Activated CD4-positive, alpha-beta memory T cell treated with anti-CD3 and anti-CD28 coated beads for 36 hours (primary cell): Measurements from ENCODE around the gene SEZ6L. TPM values are rescaled to one million over a fixed set of nuclear protein-coding genes. Genes with fewer than 3 reads are reported as not detected.
"Not testable (repeated sequence)": the region's sequence is repeated elsewhere in the genome, so short reads cannot be mapped to it uniquely, and the experiment has no call there.

Source experiments
- CTCF ChIA-PET: fragments of 350-600 bp; sonication (Branson Sonifier 250); formaldehyde crosslinking; loops from one replicate; lab custom pipeline; 2021; ENCODE audit warnings: antibody characterized with exemption, inconsistent platforms; lab: Charles Lee
- POLR2A ChIA-PET: fragments of 350-600 bp; sonication (Branson Sonifier 250); formaldehyde crosslinking; loops from one replicate; lab custom pipeline; 2021; ENCODE audit warnings: antibody characterized with exemption; lab: Charles Lee
- DNase-seq: peaks from one replicate; pipeline ENCODE4 v3.0.0-alpha.2; 2020
- H3K27ac Mint-ChIP-seq: one replicate; pipeline ENCODE4 v1.8.0; 2021; ENCODE audit warnings: mixed read lengths
- H3K27me3 Mint-ChIP-seq: one replicate; pipeline ENCODE4 v1.8.0; 2021; ENCODE audit warnings: mixed read lengths
- H3K36me3 Mint-ChIP-seq: one replicate; pipeline ENCODE4 v1.8.0; 2021; ENCODE audit warnings: mixed read lengths
- H3K4me1 Mint-ChIP-seq: one replicate; pipeline ENCODE4 v1.8.0; 2021; ENCODE audit warnings: low read depth, mixed read lengths
- H3K4me3 Mint-ChIP-seq: one replicate; pipeline ENCODE4 v1.8.0; 2021; ENCODE audit warnings: mild to moderate bottlenecking, mixed read lengths
- H3K9me3 Mint-ChIP-seq: one replicate; pipeline ENCODE4 v1.8.0; 2021; ENCODE audit warnings: mixed read lengths
- intact Hi-C: fragments of 100-400 bp; cut with micrococcal nuclease; formaldehyde crosslinking; loops from one replicate; pipeline ENCODE4 v1.15.1; 2023
- total RNA-seq, 2 experiments: library from RNA; stranded (reverse); gene quantifications; one replicate each; pipeline ENCODE4 v1.2.3, GENCODE V29; 2021

The SEZ6L gene
- total RNA-seq, 2 experiments from 2014 or later = not detected

DNA sequence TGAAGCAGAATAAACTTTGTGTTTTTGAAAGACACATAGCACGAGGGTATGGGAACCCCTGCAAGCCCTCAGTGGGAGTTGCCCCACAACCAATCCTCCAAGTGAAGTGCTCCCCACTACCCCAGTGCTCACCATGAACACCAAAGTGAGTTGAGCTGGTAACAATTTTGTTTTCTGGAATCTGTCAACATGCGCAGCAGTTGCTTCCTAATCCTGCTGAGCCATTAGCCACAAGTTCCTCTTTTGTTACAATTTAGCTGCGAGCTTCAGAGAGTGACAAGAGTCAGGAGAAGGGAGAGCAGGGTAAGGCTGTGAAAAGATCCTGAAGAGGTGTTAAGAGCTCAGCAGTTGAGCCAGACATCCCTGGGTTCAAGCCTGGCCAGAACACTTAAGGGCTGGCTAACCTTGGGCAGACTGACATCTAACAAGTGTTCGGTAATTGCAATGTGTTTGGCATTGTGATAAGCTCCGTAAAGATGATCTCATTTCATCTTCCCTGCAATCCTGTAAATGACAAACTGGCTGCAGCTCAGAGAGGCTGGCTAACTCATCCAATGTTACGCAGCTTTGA is 235.7 kb downstream of the SEZ6L start:
- H3K27me3 Mint-ChIP-seq = peaks cover 6% of the 10 kb centered on the region
- H3K36me3 Mint-ChIP-seq = no peaks in the 10 kb centered on the region
- CTCF ChIA-PET = interaction anchor here (1.3 to 2.1 kb wide), 2 partner anchors 38 to 40 kb away, joined by 3 to 9 read pairs; no protein-coding TSS in a partner anchor
- H3K27ac Mint-ChIP-seq = no peak overlapping the region
- no peak for DNase-seq
- intact Hi-C loops = no loop called here
- H3K4me3 Mint-ChIP-seq = no peak overlapping the region
- H3K4me1 Mint-ChIP-seq = peaks cover 6% of the 10 kb centered on the region
- POLR2A ChIA-PET = interaction anchor here (0.9 to 1.0 kb wide), 2 partner anchors 16 to 77 kb away, joined by 4 to 5 read pairs; no protein-coding TSS in a partner anchor
- no peaks in the 10 kb centered on the region for H3K9me3 Mint-ChIP-seq

- DNase-seq = no peak
- intact Hi-C loops = no loop called here
- POLR2A ChIA-PET = no interaction called here
Measured at GRCh38 chr22:26406118-26406517, 236.9 kb downstream of the SEZ6L start.

DNA sequence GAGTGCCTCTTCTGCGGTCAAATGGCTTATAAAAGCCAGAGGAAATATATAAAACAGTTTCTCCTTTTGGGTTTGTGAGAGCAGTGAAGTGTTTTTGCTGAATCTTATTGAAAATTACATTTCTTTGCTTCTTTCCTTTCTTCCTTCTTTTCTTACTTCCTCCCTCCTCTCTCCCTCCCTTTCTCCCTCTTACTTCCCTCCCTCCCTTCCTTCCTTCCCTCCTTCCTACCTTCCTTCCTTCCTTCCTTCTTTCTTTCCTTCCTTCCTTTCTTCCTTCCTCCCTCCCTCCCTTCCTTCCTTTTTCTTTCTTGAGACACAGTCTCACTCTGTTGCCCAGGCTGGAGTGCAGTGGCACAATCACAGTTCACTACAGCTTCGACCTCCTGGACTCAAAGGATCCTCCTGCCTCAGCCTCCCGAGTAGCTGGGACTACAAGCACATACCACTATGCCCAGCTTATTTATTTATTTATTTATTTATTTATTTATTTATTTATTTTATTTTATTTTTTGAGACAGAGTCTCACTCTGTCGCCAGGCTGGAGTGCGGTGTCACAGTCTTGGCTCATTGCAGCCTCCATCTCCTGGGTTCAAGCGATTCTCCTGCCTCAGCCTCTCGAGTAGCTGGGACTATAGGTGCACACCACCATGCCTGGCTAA is 239.4 kb downstream of the SEZ6L start:
- DNase-seq, intact Hi-C loops, H3K27me3 Mint-ChIP-seq, H3K27ac Mint-ChIP-seq, H3K9me3 Mint-ChIP-seq, H3K4me3 Mint-ChIP-seq, H3K4me1 Mint-ChIP-seq, H3K36me3 Mint-ChIP-seq: not testable (repeated sequence)
- ChIA-PET POLR2A (interaction anchor here (0.7 kb wide), 1 partner anchor 743 kb away, joined by 4 read pairs; no protein-coding TSS in a partner anchor), CTCF (interaction anchor here (0.7 to 2.4 kb wide), 2 partner anchors 53 to 1076 kb away, joined by 3 to 11 read pairs; no protein-coding TSS in a partner anchor)

More at GRCh38 chr22:26406118-26406517, 236.9 kb downstream of the SEZ6L start:
- no peaks in the 10 kb centered on the region for H3K9me3 Mint-ChIP-seq
- CTCF ChIA-PET = interaction anchor here (2.1 kb wide), 1 partner anchor 39 kb away, joined by 9 read pairs; no protein-coding TSS in a partner anchor
- H3K4me3 Mint-ChIP-seq = no peak overlapping the region
- no peak overlapping the region for H3K27ac Mint-ChIP-seq
- H3K4me1 Mint-ChIP-seq = peaks cover 6% of the 10 kb centered on the region
- H3K27me3 Mint-ChIP-seq = peaks cover 8% of the 10 kb centered on the region
- no peaks in the 10 kb centered on the region for H3K36me3 Mint-ChIP-seq

DNA sequence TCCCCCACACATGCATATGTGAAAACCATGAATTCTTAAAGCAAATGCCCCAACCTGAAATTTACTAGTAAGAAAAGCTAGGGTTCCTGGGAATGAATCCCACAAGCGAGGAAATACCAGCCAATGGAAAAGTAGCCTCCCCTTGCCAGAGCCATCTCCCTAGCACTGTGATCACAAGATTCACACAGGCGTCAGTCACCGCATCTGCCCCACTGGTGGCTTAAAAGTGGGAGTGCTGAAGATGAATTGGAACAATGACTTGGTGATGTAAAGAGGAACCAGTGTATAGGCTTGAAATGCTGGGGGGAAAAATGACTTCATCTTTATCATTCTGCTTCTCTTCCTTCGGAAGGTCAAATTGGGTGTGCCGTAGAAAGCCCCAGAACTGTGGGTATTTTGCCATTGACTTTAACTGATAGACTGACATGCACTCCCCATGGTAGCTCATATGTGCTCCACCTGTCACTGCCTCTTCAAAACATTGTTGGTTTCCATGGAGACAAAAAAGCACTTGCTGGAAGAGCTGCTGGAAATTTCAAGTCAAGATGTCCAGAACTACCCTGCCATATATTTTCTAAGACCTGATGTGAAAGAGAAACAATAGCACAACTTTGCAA is 240.6 kb downstream of the SEZ6L start:
- Mint-ChIP-seq H3K36me3 (no peaks in the 10 kb centered on the region), H3K4me3 (no peak overlapping the region), H3K4me1 (peaks cover 3% of the 10 kb centered on the region), H3K27me3 (peaks cover 8% of the 10 kb centered on the region), H3K9me3 (no peaks in the 10 kb centered on the region), H3K27ac (no peak overlapping the region)
- ChIA-PET POLR2A (no interaction called here), CTCF (interaction anchor here (2.4 kb wide), 1 partner anchor 52 kb away, joined by 11 read pairs; no protein-coding TSS in a partner anchor)
- no peak for DNase-seq
- intact Hi-C loops = no loop called here

- Mint-ChIP-seq H3K36me3 (no peaks in the 10 kb centered on the region), H3K27me3 (peaks cover 5% of the 10 kb centered on the region), H3K9me3 (no peaks in the 10 kb centered on the region), H3K4me3 (no peak overlapping the region), H3K27ac (no peak overlapping the region), H3K4me1 (peaks cover 3% of the 10 kb centered on the region)
- POLR2A ChIA-PET = no interaction called here
- no peak for DNase-seq
- intact Hi-C loops = no loop called here
- CTCF ChIA-PET = interaction anchor here (1.8 to 2.4 kb wide), 2 partner anchors 43 to 52 kb away, joined by 5 to 11 read pairs; no protein-coding TSS in a partner anchor
Measured at GRCh38 chr22:26410386-26410785, 241.1 kb downstream of the SEZ6L start.

GRCh38 chr22:26414347-26414746 is 245.1 kb downstream of the SEZ6L start:
- CTCF ChIA-PET = interaction anchor here (0.7 to 1.4 kb wide), 3 partner anchors 14 to 50 kb away, joined by 3 read pairs; no protein-coding TSS in a partner anchor
- DNase-seq = no peak
- Mint-ChIP-seq H3K27ac (no peak overlapping the region), H3K4me3 (no peak overlapping the region), H3K9me3 (no peaks in the 10 kb centered on the region), H3K36me3 (no peaks in the 10 kb centered on the region), H3K27me3 (peaks cover 13% of the 10 kb centered on the region), H3K4me1 (peaks cover 3% of the 10 kb centered on the region)
- intact Hi-C loops = no loop called here
- POLR2A ChIA-PET = no interaction called here

GRCh38 chr22:26416256-26416655 is 247.0 kb downstream of the SEZ6L start:
- POLR2A ChIA-PET = no interaction called here
- H3K4me3 Mint-ChIP-seq = no peak overlapping the region
- peaks cover 3% of the 10 kb centered on the region for H3K4me1 Mint-ChIP-seq

DNA sequence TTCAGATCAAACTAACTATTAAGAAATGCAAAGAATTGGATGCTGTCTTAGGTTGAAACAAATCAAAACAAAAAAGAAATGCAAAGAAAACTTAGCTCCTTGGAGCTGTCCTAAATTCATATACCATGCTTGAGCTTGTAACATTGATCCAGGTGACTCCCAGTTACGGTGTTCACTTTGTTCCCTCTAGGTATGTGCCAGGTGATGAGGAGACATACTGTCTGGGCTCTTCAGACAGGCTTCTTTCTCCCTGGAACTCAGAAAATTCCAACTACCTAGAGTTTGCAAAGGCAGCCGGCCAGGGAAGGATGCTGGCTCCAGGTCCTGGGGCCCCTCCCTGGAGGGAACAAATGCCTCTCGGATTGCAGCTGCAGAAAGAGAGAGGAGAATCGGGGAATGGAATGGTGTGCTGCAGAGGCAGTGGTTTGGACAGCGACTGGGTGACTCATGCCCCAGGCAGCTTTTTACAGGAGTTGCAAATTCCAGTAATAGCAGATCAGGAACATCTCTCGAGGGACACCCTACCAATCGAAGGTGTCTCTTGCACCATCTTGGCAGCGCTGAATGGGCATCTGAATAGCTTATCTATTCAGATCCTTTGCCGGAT is 247.5 kb downstream of the SEZ6L start:
- ChIA-PET POLR2A (no interaction called here), CTCF (no interaction called here)
- H3K4me1 Mint-ChIP-seq = peaks cover 3% of the 10 kb centered on the region
- no peak for DNase-seq
- H3K36me3 Mint-ChIP-seq = no peaks in the 10 kb centered on the region
- intact Hi-C loops = no loop called here
- H3K27me3 Mint-ChIP-seq = peaks cover 11% of the 10 kb centered on the region
- H3K9me3 Mint-ChIP-seq = no peaks in the 10 kb centered on the region
- no peak overlapping the region for H3K27ac Mint-ChIP-seq
- H3K4me3 Mint-ChIP-seq = no peak overlapping the region

More at GRCh38 chr22:26416256-26416655, 247.0 kb downstream of the SEZ6L start:
- peaks cover 11% of the 10 kb centered on the region for H3K27me3 Mint-ChIP-seq
- H3K9me3 Mint-ChIP-seq = no peaks in the 10 kb centered on the region
- intact Hi-C loops = no loop called here
- no peaks in the 10 kb centered on the region for H3K36me3 Mint-ChIP-seq
- H3K27ac Mint-ChIP-seq = no peak overlapping the region
- CTCF ChIA-PET = no interaction called here
- no peak for DNase-seq

GRCh38 chr22:26417406-26417805 is 248.1 kb downstream of the SEZ6L start:
- peaks cover 11% of the 10 kb centered on the region for H3K27me3 Mint-ChIP-seq
- ChIA-PET CTCF (no interaction called here), POLR2A (interaction anchor here (0.6 kb wide), 1 partner anchor 50 kb away, joined by 3 read pairs; no protein-coding TSS in a partner anchor)
- H3K4me3 Mint-ChIP-seq = no peak overlapping the region
- no peak overlapping the region for H3K27ac Mint-ChIP-seq
- no peaks in the 10 kb centered on the region for H3K9me3 Mint-ChIP-seq
- DNase-seq = no peak
- H3K4me1 Mint-ChIP-seq = peaks cover 3% of the 10 kb centered on the region
- intact Hi-C loops = no loop called here
- H3K36me3 Mint-ChIP-seq = no peaks in the 10 kb centered on the region

DNA sequence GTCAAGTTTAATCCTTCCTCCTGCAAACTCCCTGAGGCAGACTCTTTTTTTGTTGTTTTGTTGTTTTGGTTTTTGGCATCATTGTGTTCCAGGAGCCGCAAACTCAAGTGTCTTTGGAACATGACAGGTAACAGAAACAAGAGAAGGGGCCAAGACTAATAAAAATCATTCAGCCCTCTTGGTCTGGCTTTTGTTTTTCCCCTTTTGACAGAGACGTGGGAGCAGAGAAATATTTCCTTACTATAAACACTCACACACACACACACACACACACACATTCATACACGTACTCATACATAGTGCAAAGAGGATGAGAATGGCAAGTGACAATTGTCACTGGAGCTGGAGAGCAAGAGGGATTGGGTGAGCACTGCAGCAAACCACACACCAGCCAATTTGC is 249.4 kb downstream of the SEZ6L start:
- no peaks in the 10 kb centered on the region for H3K36me3 Mint-ChIP-seq
- peaks cover 10% of the 10 kb centered on the region for H3K9me3 Mint-ChIP-seq
- H3K4me3 Mint-ChIP-seq = no peak overlapping the region
- intact Hi-C loops = no loop called here
- POLR2A ChIA-PET = no interaction called here
- CTCF ChIA-PET = interaction anchor here (1.1 kb wide), 1 partner anchor 42 kb away, joined by 4 read pairs; no protein-coding TSS in a partner anchor
- no peak for DNase-seq
- peaks cover 3% of the 10 kb centered on the region for H3K4me1 Mint-ChIP-seq
- no peak overlapping the region for H3K27ac Mint-ChIP-seq
- peaks cover 11% of the 10 kb centered on the region for H3K27me3 Mint-ChIP-seq

DNA sequence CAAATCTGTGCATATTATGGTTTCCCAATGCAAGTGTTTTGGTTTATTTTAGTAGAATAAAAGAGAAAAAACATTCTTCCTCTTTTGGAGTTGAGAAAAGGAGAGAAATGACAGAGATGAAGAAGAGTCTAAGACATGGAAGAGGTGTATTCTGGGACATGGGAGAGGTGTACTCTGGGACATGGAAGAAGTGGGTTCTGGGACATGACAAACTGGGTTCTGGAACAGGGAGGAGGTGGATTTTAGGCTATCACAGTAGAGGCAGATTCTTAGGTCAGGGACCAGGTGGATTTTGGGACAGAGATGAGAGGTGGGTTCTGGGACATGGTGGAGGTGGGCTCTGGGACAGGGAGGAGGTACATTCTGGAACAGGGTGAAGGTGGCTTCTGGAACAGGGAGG is 257.7 kb downstream of the SEZ6L start:
- Mint-ChIP-seq H3K4me3 (peak overlapping the region; percentile 25), H3K27ac (peak overlapping the region; percentile 19), H3K9me3 (peaks cover 12% of the 10 kb centered on the region), H3K27me3 (no peaks in the 10 kb centered on the region), H3K36me3 (no peaks in the 10 kb centered on the region), H3K4me1 (peaks cover 38% of the 10 kb centered on the region)
- POLR2A ChIA-PET = no interaction called here
- intact Hi-C loops = no loop called here
- CTCF ChIA-PET = interaction anchor here (1.0 kb wide), 1 partner anchor 59 kb away, joined by 3 read pairs; no protein-coding TSS in a partner anchor
- DNase-seq = no peak
